GM12878 (cell line): Measurements from ENCODE around the gene ATRN. TPM values are rescaled to one million over a fixed set of nuclear protein-coding genes. Genes with fewer than 3 reads are reported as not detected.

Experiments
- ATAC-seq: fragments of 200-7000 bp; cut with Tn5 transposase; 3 replicates; pipeline ENCODE4 v1.9.1; 2020; ENCODE audit warnings: mild to moderate bottlenecking, moderate library complexity
- BruUV-seq: library from RNA; stranded (reverse); fragments of 400-500 nt; replicated peaks from 2 replicates; lab custom pipeline; 2021; lab: Mats Ljungman, UMichigan
- CTCF ChIA-PET: fragments of 300-600 bp; sonication (Branson Sonifier 250); formaldehyde crosslinking; extraction: SDS; loops from one replicate; lab custom pipeline; 2021; ENCODE audit warnings: inconsistent platforms; lab: Yijun Ruan, JAX
- POLR2A ChIA-PET: fragments of 350-600 bp; formaldehyde crosslinking; extraction: SDS; loops from one replicate; lab custom pipeline; 2021; ENCODE audit warnings: inconsistent platforms; lab: Charles Lee
- RAD21 ChIA-PET: fragments of 300-600 bp; sonication (Branson Sonifier 250); formaldehyde crosslinking; loops from one replicate; lab custom pipeline; 2023; ENCODE audit warnings: antibody characterized with exemption; ENCODE audit not compliant: unreplicated experiment; lab: Charles Lee
- SMC1A ChIA-PET: fragments of 300-600 bp; sonication (Branson Sonifier 250); formaldehyde crosslinking; loops from one replicate; lab custom pipeline; 2023; ENCODE audit not compliant: unreplicated experiment, uncharacterized antibody; lab: Charles Lee
- DNase-seq: peaks from one replicate; pipeline ENCODE4 v3.0.0-alpha.2; 2011; ENCODE audit warnings: low read depth, low spot score
- FAIRE-seq: peaks from 3 replicates; lab custom pipeline; 2011; peaks lifted over from hg19 to GRCh38; lab: Jason Lieb, UNC
- H2AFZ ChIP-seq: 2 replicates; pipeline ENCODE4 v1.6.0; 2011; ENCODE audit warnings: low read depth, low read length, control low read depth; ENCODE audit not compliant: control insufficient read depth
- H3K27ac ChIP-seq: 2 replicates; pipeline ENCODE4 v1.5.1; 2011; ENCODE audit warnings: control low read depth; ENCODE audit not compliant: control insufficient read depth, insufficient read depth
- H3K27me3 ChIP-seq, 2 experiments: replicated peaks in 1 of 2; 2 replicates each; pipeline versions ENCODE4 v1.6.0 to v1.6.1; 2011; ENCODE audit warnings: low read length in 1 of 2; ENCODE audit not compliant: control insufficient read depth in 2 of 2, insufficient read depth in 2 of 2
- H3K36me3 ChIP-seq, 2 experiments: 2 replicates each; pipeline ENCODE4 v1.5.1; 2011; ENCODE audit warnings: low read length in 1 of 2; ENCODE audit not compliant: control insufficient read depth in 2 of 2, insufficient read depth in 2 of 2
- H3K4me1 ChIP-seq: 2 replicates; pipeline ENCODE4 v1.6.1; 2011; ENCODE audit warnings: mild to moderate bottlenecking, low read length, moderate library complexity, mixed read lengths; ENCODE audit not compliant: control insufficient read depth, insufficient read depth
- H3K4me2 ChIP-seq: 2 replicates; pipeline ENCODE4 v1.6.0; 2011; ENCODE audit warnings: control low read depth; ENCODE audit not compliant: control insufficient read depth, insufficient read depth
- H3K4me3 ChIP-seq: fragments of 200-600 bp; sonication (generic); 2 replicates; pipeline ENCODE4 v1.5.1; 2016
- H3K79me2 ChIP-seq: 2 replicates; pipeline ENCODE4 v1.6.0; 2011; ENCODE audit warnings: low read length; ENCODE audit not compliant: control insufficient read depth, insufficient read depth
- H3K9ac ChIP-seq: 2 replicates; pipeline ENCODE4 v1.8.0; 2011; ENCODE audit warnings: low read length, control low read depth, mixed read lengths; ENCODE audit not compliant: control insufficient read depth, insufficient read depth
- H3K9me3 ChIP-seq: replicated peaks from 3 replicates; pipeline ENCODE4 v1.5.1; 2011; ENCODE audit warnings: mild to moderate bottlenecking, low read length; ENCODE audit not compliant: control insufficient read depth, insufficient read depth
- H4K20me1 ChIP-seq: 2 replicates; pipeline ENCODE4 v1.6.0; 2011; ENCODE audit not compliant: control insufficient read depth, insufficient read depth
- BMI1 ChIP-seq: fragments of 450-650 bp; IDR thresholded peaks from 2 replicates; pipeline ENCODE4 v1.6.1; 2016; ENCODE audit warnings: mild to moderate bottlenecking, moderate library complexity, borderline replicate concordance
- MXI1 ChIP-seq: fragments of 150-350 bp; IDR thresholded peaks from 2 replicates; pipeline ENCODE4 v1.6.1; 2011; ENCODE audit warnings: low read depth, mild to moderate bottlenecking, inconsistent platforms, low read length, improper control_type of control experiment
- NR2F1 ChIP-seq: fragments of 450-650 bp; conservative IDR thresholded peaks from 2 replicates; pipeline ENCODE4 v1.6.1; 2017; ENCODE audit warnings: mild to moderate bottlenecking
- SIX5 ChIP-seq: IDR thresholded peaks from 2 replicates; pipeline ENCODE4 v1.6.1; 2011; ENCODE audit warnings: mild to moderate bottlenecking, low read depth, low read length, moderate library complexity; ENCODE audit not compliant: severe bottlenecking
- STAT1 ChIP-seq: fragments of 450-650 bp; conservative IDR thresholded peaks from 2 replicates; pipeline ENCODE4 v1.6.1; 2014; ENCODE audit warnings: antibody characterized with exemption, mild to moderate bottlenecking
- TAF1 ChIP-seq: IDR thresholded peaks from 2 replicates; pipeline ENCODE4 v1.6.1; 2011; ENCODE audit warnings: mild to moderate bottlenecking, low read depth, low read length, borderline replicate concordance
- WGBS: methylation state at CpG from one replicate; pipeline ENCODE4 v1.1.6; 2016; ENCODE audit warnings: low lambda C conversion rate; ENCODE audit not compliant: insufficient replicate concordance, insufficient coverage; ENCODE audit errors: missing lambda C conversion rate; 5-methylcytosine and 5-hydroxymethylcytosine counted together
- in situ Hi-C: fragments of 300-500 bp; cut with MboI; formaldehyde crosslinking; loops from 9 replicates; pipeline ENCODE4 v1.14.3; 2018; ENCODE audit warnings: mixed read lengths
- intact Hi-C: fragments of 100-400 bp; cut with micrococcal nuclease; formaldehyde crosslinking; loops from one replicate; pipeline ENCODE4 v1.14.2; 2022; ENCODE audit not compliant: unreplicated experiment
- polyA plus RNA-seq, 11 experiments: library from polyadenylated mRNA; depleted of rRNA in 4 of 11; unstranded in 6 of 11; stranded (reverse) in 5 of 11; fragments of >200 nt; fragmentation: Nextera tagmentation in 4 of 11; fragmentation: Illumina TruSeq in 1 of 11; extraction: Ambion mirVana in 4 of 11; extraction: Trizol in 1 of 11; gene quantifications; 1 replicate in 1 of 11; 2 replicates in 10 of 11; pipeline versions ENCODE4 v1.2.1 to v1.2.3, GENCODE V29; 2011 to 2016; ENCODE audit warnings: inconsistent platforms in 2 of 11, missing spikeins in 2 of 11, low read depth in 1 of 11
- total RNA-seq, 4 experiments: library from RNA; depleted of rRNA in 3 of 4; stranded (reverse); fragments of >200 nt in 3 of 4; fragmentation: Illumina TruSeq in 1 of 4; extraction: Trizol in 1 of 4; gene quantifications; 2 replicates each; pipeline versions ENCODE4 v1.2.1 to v1.2.3, GENCODE V29; 2013 to 2021
- TF ChIP-seq, protein P1 (sequence below): fragments of 450-650 bp; IDR thresholded peaks from 2 replicates; pipeline ENCODE4 v1.6.1; 2017; ENCODE audit warnings: mild to moderate bottlenecking

The ATRN gene
- total and polyA plus RNA-seq, 10 of the 15 experiments (the other 5 are each of a cell fraction or from before 2014, with no cell fraction given) = 0.71 to 11.6 (median 6.9) TPM

DNA sequence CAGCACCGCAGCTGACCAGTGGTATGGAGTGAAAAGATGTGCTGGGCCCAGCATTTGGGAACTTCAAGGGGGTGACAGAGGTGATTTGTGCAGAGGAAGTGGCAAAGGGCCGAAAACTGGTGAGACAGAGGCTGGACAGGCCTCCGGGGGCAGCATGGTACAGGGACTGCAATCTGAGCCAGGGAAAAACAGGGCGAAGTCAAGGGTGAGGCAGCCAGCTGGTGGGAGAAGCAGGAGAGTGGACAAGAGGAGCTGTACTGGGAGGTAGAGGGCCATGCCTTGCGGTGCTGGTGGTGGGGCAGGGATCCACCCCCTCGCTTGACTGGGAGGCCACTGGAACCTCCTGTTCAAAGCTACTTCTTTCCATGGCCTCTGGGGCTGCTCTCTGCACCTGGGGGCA is 199.7 kb downstream of the ATRN start:
- ChIA-PET RAD21 (interaction anchor here (0.6 kb wide), 1 partner anchor 1693 kb away, joined by 3 read pairs; no protein-coding TSS in a partner anchor), CTCF (no interaction called here), POLR2A (no interaction called here), SMC1A (no interaction called here)
- in situ Hi-C loops = no loop called here
- intact Hi-C loops = no loop called here
- Histone ChIP-seq H3K27ac (no peak overlapping the region), H4K20me1 (no peaks in the 10 kb centered on the region), H3K79me2 (no peaks in the 10 kb centered on the region), H3K27me3 (peaks cover 0 to 5% of the 10 kb centered on the region in 2 experiments; a peak in 2 of 4 replicates), H3K4me2 (no peak overlapping the region), H3K9ac (no peak overlapping the region), H3K4me3 (no peak overlapping the region), H2AFZ (no peak overlapping the region), H3K4me1 (peaks cover 9% of the 10 kb centered on the region), H3K9me3 (no peaks in the 10 kb centered on the region), H3K36me3 (no peaks in the 10 kb centered on the region)
- TF ChIP-seq STAT1 = no peak
- TF ChIP-seq SIX5 = no peak
- TF ChIP-seq NR2F1 = no peak
- TF ChIP-seq BMI1 = no peak
- TF ChIP-seq MXI1 = no peak
- TF ChIP-seq TAF1 = no peak
- TF ChIP-seq, protein P1, sequence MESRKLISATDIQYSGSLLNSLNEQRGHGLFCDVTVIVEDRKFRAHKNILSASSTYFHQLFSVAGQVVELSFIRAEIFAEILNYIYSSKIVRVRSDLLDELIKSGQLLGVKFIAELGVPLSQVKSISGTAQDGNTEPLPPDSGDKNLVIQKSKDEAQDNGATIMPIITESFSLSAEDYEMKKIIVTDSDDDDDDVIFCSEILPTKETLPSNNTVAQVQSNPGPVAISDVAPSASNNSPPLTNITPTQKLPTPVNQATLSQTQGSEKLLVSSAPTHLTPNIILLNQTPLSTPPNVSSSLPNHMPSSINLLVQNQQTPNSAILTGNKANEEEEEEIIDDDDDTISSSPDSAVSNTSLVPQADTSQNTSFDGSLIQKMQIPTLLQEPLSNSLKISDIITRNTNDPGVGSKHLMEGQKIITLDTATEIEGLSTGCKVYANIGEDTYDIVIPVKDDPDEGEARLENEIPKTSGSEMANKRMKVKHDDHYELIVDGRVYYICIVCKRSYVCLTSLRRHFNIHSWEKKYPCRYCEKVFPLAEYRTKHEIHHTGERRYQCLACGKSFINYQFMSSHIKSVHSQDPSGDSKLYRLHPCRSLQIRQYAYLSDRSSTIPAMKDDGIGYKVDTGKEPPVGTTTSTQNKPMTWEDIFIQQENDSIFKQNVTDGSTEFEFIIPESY = no peak
- no peak for ATAC-seq
- 37% methylated on average over 6 of the region's 6 CpGs for WGBS
- BruUV-seq = no TSS peak
- FAIRE-seq = no peak
- no peak for DNase-seq
